NCI-H1436 treated with DMSO at 0.1 percent for 48 hours (cell line): Measurements from ENCODE around the gene SP9.

ENCODE experiments used
- DNase-seq: peaks from one replicate; lab custom pipeline; 2025; lab: John Stamatoyannopoulos, UW

Gene SP9

DNA sequence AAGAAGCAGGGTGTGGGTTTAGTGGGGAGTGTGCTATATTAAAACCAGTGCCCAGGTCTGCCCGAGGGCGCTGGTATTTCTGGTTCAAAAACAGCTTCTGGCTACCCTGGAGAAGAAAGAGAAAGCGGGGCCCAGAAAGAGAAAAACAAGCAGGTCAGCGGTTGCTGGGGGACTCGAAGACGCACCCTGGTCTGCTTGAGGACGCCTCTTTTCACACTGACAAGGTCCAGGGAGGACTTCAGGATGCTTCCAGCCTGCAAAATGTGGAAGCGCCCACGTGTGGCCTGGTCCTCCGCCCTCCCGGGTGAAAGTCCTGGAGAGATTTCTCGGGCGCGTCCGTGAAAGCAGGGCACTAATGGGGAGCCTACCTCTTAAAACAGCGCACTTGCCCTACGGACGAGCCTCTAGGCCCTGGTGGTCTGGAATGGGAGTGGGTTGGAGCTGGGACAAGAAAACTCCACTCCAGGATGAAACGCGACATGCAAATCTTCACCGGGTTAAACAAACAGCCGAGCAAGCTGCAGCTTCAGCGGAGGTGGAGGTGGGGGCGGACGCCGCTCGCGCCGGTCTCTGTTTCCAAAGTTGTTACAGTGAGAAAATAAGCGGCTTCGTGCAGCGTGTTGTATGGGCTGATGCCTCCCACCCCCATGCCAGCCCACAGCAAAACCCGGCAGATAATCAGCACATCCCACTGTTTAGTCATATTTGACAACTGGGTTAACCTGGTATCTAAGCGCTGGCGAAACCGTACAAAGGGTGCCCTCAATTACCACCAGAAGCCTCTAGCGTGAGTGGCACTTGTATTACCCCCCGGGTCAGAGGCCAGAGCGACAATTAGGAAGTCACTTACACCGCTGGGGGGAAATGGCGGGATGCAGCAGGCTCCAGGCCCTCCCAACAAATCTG is 1.1 kb upstream of the SP9 start:
- no peak for DNase-seq

GRCh38 chr2:174334278-174334715 is 457 bp upstream of the SP9 start:
- DNase-seq, result no peak

DNA sequence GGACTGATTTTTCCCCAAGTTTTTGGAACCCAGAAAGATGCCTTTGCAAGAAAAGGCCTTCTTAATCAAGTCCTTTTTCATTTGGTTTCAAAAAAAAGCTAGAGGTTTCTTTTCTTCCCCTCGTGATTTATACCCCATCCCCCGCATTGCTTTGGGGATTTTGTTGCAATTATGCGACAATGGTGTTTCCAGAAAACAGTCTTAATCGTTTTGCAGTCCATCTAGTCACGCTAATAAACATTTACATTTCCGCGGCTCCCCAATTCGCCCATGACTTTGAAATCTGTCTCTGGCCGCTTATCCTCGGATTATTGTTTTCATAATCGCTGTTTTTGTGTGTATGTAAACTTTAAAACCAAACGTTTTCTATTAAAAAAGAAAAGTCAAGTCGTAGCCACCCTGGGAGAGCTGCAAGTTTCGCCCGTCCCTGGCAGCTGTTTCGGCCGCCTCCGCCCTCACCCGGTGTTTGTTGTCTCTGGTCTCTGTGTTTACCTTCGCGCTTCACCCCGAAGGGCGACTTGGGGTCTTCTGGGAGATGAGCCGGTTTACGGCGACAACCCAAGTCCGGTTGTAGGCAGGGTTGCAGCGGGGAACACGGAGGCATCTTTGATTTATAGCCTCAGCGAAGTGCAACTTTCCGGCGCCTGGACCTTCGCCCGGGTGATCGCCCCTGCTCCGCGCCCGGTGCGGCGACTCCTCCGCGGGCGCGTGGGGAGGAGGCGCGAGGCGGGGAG is 667 bp downstream of the SP9 start:
- DNase-seq, result no peak

DNA sequence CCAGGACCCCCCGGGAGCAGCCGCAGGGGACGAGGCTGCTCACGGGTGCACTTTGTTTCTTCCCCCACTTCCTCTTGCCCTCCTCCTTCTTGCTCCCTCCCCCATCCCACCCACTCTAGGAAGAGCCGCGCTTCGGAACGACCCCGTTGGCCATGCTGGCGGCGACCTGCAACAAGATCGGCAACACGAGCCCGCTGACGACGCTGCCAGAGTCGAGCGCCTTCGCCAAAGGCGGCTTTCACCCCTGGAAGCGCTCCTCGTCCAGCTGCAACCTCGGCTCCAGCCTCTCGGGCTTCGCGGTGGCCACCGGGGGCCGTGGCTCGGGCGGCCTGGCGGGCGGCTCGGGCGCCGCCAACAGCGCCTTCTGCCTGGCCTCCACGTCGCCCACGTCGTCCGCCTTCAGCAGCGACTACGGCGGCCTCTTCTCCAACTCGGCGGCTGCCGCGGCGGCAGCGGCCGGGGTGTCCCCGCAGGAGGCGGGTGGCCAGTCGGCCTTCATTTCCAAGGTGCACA is 1.3 kb downstream of the SP9 start:
- no peak for DNase-seq

DNA sequence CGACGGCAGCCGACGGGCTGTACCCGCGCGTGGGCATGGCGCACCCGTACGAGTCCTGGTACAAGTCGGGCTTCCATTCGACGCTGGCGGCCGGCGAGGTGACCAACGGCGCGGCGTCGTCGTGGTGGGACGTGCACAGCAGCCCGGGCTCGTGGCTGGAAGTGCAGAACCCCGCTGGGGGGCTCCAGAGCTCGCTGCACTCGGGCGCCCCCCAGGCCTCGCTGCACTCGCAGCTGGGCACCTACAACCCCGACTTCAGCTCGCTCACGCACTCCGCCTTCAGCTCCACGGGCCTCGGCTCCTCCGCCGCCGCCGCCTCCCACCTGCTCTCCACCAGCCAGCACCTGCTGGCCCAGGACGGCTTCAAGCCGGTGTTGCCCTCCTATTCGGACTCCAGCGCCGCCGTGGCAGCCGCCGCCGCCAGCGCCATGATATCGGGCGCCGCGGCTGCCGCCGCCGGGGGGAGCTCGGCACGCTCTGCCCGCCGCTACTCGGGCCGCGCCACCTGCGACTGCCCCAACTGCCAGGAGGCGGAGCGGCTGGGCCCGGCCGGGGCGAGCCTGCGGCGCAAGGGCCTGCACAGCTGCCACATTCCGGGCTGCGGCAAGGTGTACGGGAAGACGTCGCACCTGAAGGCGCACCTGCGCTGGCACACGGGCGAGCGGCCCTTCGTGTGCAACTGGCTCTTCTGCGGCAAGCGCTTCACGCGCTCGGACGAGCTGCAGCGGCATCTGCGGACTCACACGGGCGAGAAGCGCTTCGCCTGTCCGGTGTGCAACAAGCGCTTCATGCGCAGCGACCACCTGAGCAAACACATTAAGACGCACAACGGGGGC is 2.0 kb downstream of the SP9 start:
- DNase-seq, result no peak

- DNase-seq, result no peak
Measured at GRCh38 chr2:174337337-174338146, 2.8 kb downstream of the SP9 start.

DNA sequence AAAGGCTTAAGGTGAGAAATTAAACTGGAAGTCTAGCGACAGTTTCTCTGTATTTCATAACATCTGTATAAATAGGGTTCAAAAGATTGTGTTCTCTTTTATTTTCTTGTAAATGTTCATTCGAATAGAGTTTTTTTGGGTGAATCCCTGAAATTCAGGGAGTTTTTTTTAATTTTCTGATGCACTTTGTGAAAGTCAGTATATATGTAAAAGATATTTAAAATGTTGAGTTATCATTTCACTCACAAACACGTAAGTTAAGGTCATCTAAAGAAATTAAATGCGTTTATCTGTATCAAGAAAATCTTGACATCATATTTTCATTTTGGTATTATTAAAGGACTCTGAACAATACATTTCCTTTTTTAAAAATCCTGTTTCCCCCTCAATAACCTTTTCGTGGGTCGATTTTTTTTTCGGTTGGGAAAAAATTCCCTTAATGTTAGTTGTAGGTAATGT is 3.4 kb downstream of the SP9 start:
- DNase-seq, result no peak

DNA sequence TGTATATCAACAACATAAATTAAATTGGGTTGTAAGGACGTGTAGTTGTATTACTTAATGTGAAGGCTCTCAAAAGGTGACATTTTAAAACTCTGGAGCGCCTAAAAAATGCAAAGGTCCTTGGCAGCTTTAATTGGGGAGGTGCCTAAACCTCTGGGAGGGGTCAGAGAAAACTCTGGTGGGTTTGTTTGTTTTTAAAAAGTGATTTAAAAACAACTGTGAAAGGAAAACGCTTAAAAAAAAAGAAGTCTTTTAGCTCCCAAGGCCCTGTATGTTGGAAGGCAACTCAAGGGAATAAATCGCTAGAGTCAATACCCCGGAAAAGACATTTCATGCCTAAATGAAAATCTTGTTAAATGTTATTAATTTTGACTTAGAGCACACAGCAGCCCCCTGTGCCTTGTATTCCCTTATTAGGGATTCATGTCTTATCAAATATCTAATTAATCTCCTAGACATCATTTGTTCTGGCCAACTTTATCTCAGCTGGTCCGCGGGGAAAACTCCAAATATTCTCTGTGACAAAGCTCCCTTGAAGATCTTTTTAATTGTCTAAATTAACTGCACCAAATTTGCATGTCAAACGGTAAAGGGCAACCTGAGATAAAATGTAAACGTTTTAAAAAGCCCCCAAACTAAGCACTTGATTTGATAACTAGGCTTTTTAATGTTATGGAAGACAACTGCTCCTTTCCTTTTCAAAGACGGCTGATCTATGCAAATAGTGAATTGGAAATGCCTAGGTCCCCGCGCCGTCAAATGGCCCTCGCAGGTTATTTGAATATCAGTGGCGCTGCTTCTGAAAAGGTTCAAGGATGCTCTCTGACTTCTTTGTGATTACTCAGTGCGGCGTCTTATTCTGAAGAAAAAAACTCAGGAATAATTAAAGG is 4.2 kb downstream of the SP9 start:
- DNase-seq, result no peak

DNA sequence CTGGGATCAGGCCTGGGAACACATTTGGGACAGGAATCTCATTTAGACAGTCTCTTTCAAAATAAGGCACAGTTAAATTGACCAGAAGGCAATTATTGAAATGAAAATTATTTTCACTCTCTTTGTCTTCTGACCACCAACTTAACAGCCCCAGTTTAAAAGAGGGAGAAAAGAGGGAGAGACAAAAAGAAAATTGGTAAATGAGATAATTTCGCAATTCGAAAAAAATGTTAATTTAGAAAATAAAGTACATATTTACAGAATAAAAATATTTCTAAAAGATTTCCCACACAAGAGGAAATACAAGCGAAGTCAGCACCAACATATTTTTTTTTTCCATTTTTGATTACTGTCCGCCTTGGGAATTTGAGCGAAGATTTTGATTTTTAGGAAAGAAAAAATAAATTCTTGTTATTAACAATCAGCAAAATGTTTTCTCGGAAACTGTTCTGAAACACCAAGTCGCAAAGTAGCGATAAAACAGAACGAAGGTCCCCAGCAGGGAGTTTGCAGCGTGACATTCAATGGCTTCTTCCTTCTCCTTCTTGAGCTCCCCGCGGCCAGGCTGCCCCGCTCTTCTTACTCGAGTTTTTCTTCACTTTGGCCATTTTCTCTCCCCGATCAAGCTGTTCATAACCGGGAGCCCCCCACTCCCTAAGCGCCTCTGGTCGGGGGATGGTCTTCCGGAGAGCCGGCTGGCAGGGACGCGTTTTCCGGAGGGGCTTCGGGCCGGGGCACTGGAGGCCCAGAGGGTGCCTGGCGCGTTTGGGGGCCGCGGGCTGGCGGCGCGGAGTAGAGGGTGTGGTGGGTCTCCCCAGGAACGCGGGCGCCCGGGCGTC is 5.0 kb downstream of the SP9 start:
- no peak for DNase-seq

DNA sequence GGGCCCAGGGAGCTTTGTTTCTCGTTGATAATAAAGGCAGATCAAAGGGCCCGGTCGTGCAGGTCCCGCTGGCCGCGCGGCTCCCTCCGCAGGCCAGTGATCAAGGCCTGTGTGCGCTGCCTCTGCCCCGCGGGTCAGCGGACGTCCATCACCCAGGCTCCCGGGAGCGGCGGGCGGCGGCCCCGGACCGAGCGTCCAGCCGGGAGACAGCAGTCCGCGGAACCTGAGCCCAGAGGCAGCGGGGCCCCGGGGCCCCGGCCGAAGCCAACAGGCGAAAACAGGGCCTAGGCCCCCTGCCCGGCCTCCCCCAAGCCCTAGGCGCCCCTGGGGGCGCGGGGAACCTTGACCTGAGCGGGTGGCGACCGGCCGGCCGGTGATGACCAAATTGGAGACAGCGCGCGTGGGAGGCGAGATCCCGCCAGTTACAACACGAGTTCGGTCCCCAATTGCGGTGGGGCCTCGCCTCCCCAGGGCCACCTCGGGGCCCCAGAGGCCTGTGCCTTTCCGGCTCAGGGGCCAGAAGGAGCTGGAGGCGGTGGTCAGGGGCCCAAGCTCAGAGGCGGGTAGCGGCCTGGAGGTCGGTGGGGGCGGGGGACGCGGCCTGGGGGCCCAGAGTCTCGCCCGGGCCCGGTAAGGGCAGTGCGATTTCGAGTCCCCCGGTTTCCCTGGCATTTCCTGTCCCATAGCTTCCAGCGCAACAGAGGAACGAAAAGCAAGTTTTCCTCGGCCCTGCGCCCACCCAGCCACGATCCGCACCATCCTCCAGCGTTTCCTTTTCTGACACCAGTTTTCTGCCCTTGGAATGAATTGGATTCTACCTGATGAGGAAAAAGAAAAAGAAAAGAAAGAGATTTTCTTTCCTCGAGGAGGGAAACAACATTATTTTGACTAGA is 5.9 kb downstream of the SP9 start:
- no peak for DNase-seq

DNA sequence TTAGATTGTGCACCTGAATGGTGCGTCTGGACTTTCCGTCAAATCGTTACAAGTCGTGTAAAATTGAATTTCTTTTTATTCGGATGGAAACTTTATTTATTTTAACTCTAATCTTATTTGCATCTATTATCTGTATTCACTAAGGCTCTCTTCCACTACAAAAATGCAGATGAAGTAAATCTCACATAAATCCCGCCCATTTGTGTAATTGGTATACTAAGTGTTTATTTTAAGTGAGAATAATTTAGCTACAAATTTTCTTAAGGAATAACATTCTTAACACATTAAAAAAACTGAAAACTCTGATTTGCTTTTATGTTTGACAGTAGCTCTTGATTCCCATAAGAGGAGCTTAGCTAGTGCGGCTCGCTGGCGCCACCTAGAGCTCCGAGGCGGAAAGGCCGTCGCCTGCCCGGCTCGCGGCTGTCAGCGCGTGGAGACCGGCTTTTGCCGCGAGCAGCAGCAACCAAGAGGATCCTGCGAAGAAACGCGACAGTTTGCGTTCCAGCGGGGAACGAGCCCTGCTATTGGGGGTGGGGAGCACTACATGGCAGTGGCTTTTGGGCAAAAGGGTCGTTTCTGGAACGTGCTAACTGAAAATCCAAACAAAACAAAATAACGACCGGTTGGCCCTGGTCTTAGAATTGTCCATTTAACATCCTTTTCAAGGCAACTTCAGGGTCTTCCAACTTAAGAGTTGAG is 6.7 kb downstream of the SP9 start:
- DNase-seq, result no peak

- DNase-seq, result no peak
Measured at GRCh38 chr2:174341995-174342685, 7.4 kb downstream of the SP9 start.

DNA sequence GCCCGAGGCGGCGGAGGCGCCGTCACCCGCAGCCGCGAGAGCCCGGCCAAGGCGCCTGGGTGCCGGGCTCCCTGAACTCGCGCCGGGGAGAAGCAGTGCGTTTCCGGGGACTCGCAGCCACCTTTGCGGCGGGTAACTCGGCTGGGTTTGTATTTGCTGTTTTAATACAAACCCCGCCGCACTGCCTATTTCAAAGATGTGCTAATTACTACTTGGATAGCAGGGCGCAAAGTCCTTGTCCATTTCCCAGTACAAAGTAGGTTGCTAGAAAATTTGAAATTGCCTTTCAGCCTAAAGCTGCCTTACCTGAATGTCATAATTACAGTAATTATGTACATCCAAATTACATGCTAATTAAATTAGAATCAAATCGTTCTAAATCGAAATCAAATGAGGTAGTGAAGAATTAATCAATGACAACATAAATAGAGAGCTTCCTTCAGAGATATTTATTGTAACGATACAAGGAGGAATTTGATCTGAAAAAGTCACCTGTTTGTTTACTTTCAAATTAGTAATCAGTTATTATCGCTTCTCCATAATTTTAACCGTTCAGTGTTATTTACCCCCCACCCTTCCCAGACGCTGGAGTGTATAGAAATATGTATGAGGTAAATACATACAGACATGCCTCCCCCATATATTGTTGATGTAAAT is 8.1 kb downstream of the SP9 start:
- DNase-seq, result no peak

GRCh38 chr2:174343343-174343622 is 8.5 kb downstream of the SP9 start:
- DNase-seq, result no peak

DNA sequence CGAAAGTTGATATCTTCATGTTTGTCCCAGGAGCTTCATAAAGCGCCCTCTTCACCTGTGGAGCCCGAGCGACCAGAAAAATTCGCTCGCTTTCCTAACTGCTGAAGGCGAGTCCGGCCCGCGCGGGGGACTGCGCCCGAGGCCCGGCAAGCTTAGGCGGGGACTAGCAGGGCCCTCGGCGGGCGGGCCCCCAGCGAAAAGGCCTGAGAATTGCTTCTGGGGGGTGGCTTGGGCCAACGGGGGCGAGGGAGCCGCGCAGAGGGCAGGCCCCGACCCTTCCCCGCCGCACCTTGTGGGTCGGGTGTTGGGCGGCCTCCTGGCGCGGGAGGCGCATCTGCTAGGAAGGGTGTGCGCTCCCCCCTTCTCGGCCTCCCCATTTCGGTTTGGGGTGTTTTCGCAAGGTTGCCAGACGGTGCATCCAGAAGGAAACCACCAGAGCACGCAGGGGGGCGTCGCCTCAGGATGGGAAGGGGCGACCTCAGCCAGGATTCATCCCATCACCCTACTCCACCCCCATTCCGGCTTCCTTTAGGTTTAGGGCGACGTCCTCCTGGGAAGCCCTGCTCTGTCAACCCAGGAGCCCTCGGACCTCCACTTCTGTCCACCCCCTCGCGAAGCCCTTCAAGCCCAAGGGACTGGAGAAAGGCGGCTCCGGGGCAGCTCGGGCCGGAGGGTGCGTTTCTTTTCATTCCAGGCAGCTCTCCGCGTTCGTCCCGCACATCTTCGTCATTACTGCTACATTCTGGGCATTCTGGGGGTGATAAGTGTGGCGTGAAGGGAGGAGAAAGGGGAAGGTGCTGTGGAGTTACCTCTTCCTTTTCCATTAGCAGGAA is 9.1 kb downstream of the SP9 start:
- DNase-seq, result no peak
